Natural killer cell (primary cell): ENCODE measurements around the gene CES3. TPM values are rescaled to one million over a fixed set of nuclear protein-coding genes. Genes with fewer than 3 reads are reported as not detected.

Source experiments
- ATAC-seq, 3 donors: fragments of 150-1000 bp in 2 of 3; fragments of 200-7000 bp in 1 of 3; cut with Tn5 transposase; 1 replicate in 1 of 3; 2 replicates in 2 of 3; pipeline ENCODE4 v1.10.0; 2021; ENCODE audit warnings: mild to moderate bottlenecking in 2 of 3, moderate library complexity in 2 of 3
- DNase-seq, 2 donors: peaks; one replicate each; pipeline versions ENCODE4 v3.0.0 to v3.0.0-alpha.2; 2013 to 2021; ENCODE audit warnings: mixed read lengths in 1 of 2
- H3K27ac ChIP-seq: one replicate; pipeline ENCODE4 v1.5.1; 2013; ENCODE audit warnings: mild to moderate bottlenecking, low read length
- H3K27me3 ChIP-seq: one replicate; pipeline ENCODE4 v1.6.1; 2013; ENCODE audit warnings: low read length; ENCODE audit not compliant: control insufficient read depth, insufficient read depth
- H3K36me3 ChIP-seq: one replicate; pipeline ENCODE4 v1.6.1; 2013; ENCODE audit warnings: low read length; ENCODE audit not compliant: control insufficient read depth, insufficient read depth
- H3K4me1 ChIP-seq: one replicate; pipeline ENCODE4 v1.6.1; 2013; ENCODE audit warnings: low read length; ENCODE audit not compliant: control insufficient read depth, insufficient read depth
- H3K4me3 ChIP-seq: one replicate; pipeline ENCODE4 v1.5.1; 2013; ENCODE audit warnings: low read length
- H3K9me3 ChIP-seq: one replicate; pipeline ENCODE4 v1.6.1; 2013; ENCODE audit warnings: low read length; ENCODE audit not compliant: control insufficient read depth, insufficient read depth
- H3K27ac Mint-ChIP-seq, 2 donors: one replicate each; pipeline ENCODE4 v1.8.0; 2022; ENCODE audit warnings: mild to moderate bottlenecking in 2 of 2, mixed read lengths in 2 of 2, moderate library complexity in 1 of 2
- H3K27me3 Mint-ChIP-seq, 2 donors: one replicate each; pipeline ENCODE4 v1.8.0; 2022; ENCODE audit warnings: low read depth in 2 of 2, mixed read lengths in 2 of 2
- H3K36me3 Mint-ChIP-seq: one replicate; pipeline ENCODE4 v1.8.0; 2022; ENCODE audit warnings: mixed read lengths
- H3K4me1 Mint-ChIP-seq, 2 donors: one replicate each; pipeline ENCODE4 v1.8.0; 2022; ENCODE audit warnings: mixed read lengths in 2 of 2
- H3K4me3 Mint-ChIP-seq: one replicate; pipeline ENCODE4 v1.8.0; 2022; ENCODE audit warnings: mild to moderate bottlenecking, moderate library complexity, mixed read lengths
- H3K9me3 Mint-ChIP-seq, 2 donors: one replicate each; pipeline ENCODE4 v1.8.0; 2022; ENCODE audit warnings: mixed read lengths in 2 of 2
- CTCF ChIP-seq: fragments of 200-600 bp; IDR thresholded peaks from one replicate; pipeline ENCODE4 v1.8.0; 2022; ENCODE audit warnings: antibody characterized with exemption
- WGBS: methylation state at CpG from one replicate; pipeline ENCODE4 v1.1.7; 2013; ENCODE audit warnings: missing lambda C conversion rate; ENCODE audit not compliant: insufficient coverage; 5-methylcytosine and 5-hydroxymethylcytosine counted together
- intact Hi-C: fragments of 100-400 bp; cut with micrococcal nuclease; formaldehyde crosslinking; loops from one replicate; pipeline ENCODE4 v1.14.2; 2022
- total RNA-seq, 4 donors: library from RNA; stranded (reverse); fragments of 120-200 nt in 1 of 4; gene quantifications; one replicate each; pipeline versions ENCODE4 v1.2.3 to v1.2.4, GENCODE V29; 2013 to 2022

The CES3 gene
- total RNA-seq, 3 donors from 2014 or later (not counting 1 experiment from before 2014, with no cell fraction given): 0.19 to 0.95 (median 0.27) TPM

DNA sequence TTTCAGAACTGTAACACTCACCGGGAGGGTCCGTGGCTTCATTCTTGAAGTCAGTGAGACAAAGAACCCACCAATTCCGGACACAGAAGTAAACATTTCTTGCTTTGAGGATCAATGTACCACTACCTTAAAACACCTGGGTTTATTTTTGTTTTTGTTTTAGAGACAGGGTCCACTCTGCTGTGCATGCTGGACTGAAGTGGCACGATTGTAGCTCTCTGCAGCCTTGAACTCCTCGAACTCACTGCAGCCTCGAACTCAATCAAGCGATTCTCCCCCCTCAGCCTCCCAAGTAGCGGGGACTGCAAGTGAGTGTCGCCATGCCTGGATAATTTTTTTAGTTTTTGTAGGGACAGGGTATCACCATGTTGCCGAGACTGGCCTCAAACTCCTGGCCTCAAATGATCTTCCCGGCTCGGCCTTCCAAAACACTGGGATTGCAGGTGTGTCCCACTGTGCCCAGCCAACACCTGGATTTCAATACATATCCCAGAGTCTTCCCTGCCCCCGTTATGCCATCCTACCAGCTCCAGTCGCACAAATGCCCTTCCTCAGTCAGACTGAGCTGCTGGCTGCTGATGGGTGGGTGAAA lies 14.3 kb downstream of the CES3 start:
- no peak for TF ChIP-seq CTCF
- DNase-seq (no peak), ATAC-seq (no peak)
- no peak overlapping the region for H3K4me3 ChIP-seq
- 73% methylated on average over 13 of the region's 14 CpGs for WGBS
- Mint-ChIP-seq H3K27ac (no peak overlapping the region), H3K4me1 (no peaks in the 10 kb centered on the region), H3K27me3 (no peaks in the 10 kb centered on the region), H3K36me3 (no peaks in the 10 kb centered on the region), H3K4me3 (peak overlapping the region; percentile 31), H3K9me3 (no peaks in the 10 kb centered on the region)
- H3K9me3 ChIP-seq: no peaks in the 10 kb centered on the region
- intact Hi-C loops: no loop called here
- no peak overlapping the region for H3K27ac ChIP-seq
- H3K36me3 ChIP-seq: no peaks in the 10 kb centered on the region
- H3K27me3 ChIP-seq: no peaks in the 10 kb centered on the region
- H3K4me1 ChIP-seq: no peaks in the 10 kb centered on the region

DNA sequence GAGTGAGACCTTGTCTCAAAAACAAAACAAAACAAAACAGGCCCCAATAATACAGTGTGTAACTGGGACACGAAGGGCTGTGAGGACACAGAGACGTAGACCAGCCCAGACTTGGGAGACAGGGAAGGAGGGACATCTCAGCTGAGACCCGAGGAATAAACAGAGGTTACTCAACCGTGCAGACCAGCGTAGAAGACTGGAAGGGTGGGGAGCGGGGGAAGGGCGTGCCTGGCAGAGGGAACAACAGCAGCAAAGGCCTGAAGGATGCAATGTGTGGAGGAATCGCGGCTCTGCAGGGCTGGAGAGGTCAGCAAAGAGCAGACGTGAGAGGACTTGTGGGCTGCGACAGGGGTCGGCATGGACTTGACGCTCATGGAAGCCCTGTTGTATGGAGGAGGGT lies 15.7 kb downstream of the CES3 start:
- H3K36me3 Mint-ChIP-seq: no peaks in the 10 kb centered on the region
- no peaks in the 10 kb centered on the region for H3K27me3 ChIP-seq
- H3K36me3 ChIP-seq: no peaks in the 10 kb centered on the region
- H3K4me3 ChIP-seq: no peak overlapping the region
- no peak overlapping the region for H3K27ac Mint-ChIP-seq
- no peaks in the 10 kb centered on the region for H3K4me1 ChIP-seq
- no peaks in the 10 kb centered on the region for H3K4me1 Mint-ChIP-seq
- intact Hi-C loops: loop anchor here (1.0 to 2.0 kb wide), 3 partner anchors 124 to 209 kb away; no protein-coding TSS in a partner anchor
- no peak overlapping the region for H3K27ac ChIP-seq
- H3K4me3 Mint-ChIP-seq: no peak overlapping the region
- WGBS: 69% methylated on average over 13 of the region's 13 CpGs
- H3K9me3 ChIP-seq: no peaks in the 10 kb centered on the region
- H3K9me3 Mint-ChIP-seq: no peaks in the 10 kb centered on the region
- ATAC-seq (no peak), DNase-seq (no peak)
- H3K27me3 Mint-ChIP-seq: no peaks in the 10 kb centered on the region
- no peak for TF ChIP-seq CTCF

GRCh38 chr16:66977341-66978113 lies 16.5 kb downstream of the CES3 start:
- Mint-ChIP-seq H3K27me3 (peaks cover 0 to 4% of the 10 kb centered on the region in 2 donors), H3K36me3 (no peaks in the 10 kb centered on the region), H3K4me3 (no peak overlapping the region), H3K27ac (no peak overlapping the region), H3K4me1 (no peaks in the 10 kb centered on the region), H3K9me3 (no peaks in the 10 kb centered on the region)
- DNase-seq (peak; percentile 88 to 93), ATAC-seq (peak; percentile 93 to 100 (median 99))
- H3K27me3 ChIP-seq: no peaks in the 10 kb centered on the region
- H3K27ac ChIP-seq: no peak overlapping the region
- no peaks in the 10 kb centered on the region for H3K9me3 ChIP-seq
- no peak overlapping the region for H3K4me3 ChIP-seq
- intact Hi-C loops: loop anchor here (1.0 to 2.0 kb wide), 3 partner anchors 123 to 208 kb away; no protein-coding TSS in a partner anchor
- no peaks in the 10 kb centered on the region for H3K36me3 ChIP-seq
- peak; percentile 92 for TF ChIP-seq CTCF
- 33% methylated on average over 13 of the region's 15 CpGs for WGBS
- no peaks in the 10 kb centered on the region for H3K4me1 ChIP-seq
